ENCODE measurements around the gene NCOA1.
"Not testable (repeated sequence)": the region's sequence is repeated elsewhere in the genome, so short reads cannot be mapped to it uniquely, and the experiment has no call there.

DNA sequence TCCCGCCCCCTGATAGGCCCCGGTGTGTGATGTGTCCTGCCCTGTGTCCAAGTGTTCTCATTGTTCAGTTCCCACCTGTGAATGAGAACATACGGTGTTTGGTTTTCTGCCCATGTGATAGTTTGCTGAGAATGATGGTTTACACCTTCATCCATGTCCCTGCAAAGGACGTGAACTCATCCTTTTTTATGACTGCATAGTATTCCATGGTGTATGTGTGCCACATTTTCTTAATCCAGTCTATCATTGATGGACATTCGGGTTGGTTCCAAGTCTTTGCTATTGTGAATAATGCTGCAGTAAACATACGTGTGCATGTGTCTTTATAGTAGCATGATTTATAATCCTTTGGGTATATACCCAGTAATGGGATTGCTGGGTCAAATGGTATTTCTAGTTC is 40.6 kb downstream of the NCOA1 start:
- not testable (repeated sequence) for TF ChIP-seq CTCF, POLR2A (IDR thresholded peaks at IDR 0.05)

All from testis (tissue), 2 donors.